HCT116 (cell line): ENCODE data around the gene RAB4B. TPM values are rescaled to one million over a fixed set of nuclear protein-coding genes. Genes with fewer than 3 reads are reported as not detected.

Experiments used
- total RNA-seq: library from RNA; stranded (reverse); gene quantifications from one replicate; pipeline ENCODE4 v1.2.1, GENCODE V29; 2021; ENCODE audit not compliant: unreplicated experiment

The RAB4B gene
- total RNA-seq, 1 experiment from 2014 or later, result 18.7 TPM

Other genes with a start within 250 kb of the RAB4B start
- 97.4 TPM for gene SHKBP1, start 201.4 kb upstream of the RAB4B start, total RNA-seq
- 310 TPM for gene LTBP4, start 176.9 kb upstream of the RAB4B start, total RNA-seq
- 41.7 TPM for gene NUMBL, start 87.6 kb upstream of the RAB4B start, total RNA-seq
- gene COQ8B, start 61.4 kb upstream of the RAB4B start, total RNA-seq, result 47.1 TPM
- 11.4 TPM for gene ITPKC, start 61.1 kb upstream of the RAB4B start, total RNA-seq
- 16.8 TPM for gene ACTMAP, start 27.8 kb upstream of the RAB4B start, total RNA-seq
- 170 TPM for gene SNRPA, start 27.0 kb upstream of the RAB4B start, total RNA-seq
- gene MIA, start 2.7 kb upstream of the RAB4B start, total RNA-seq, result 1.4 TPM
- gene EGLN2, start 20.9 kb downstream of the RAB4B start, total RNA-seq, result 58.6 TPM
- gene CYP2A6, start 72.2 kb downstream of the RAB4B start, total RNA-seq, result 0.57 TPM
- not detected for gene CYP2A7, start 104.0 kb downstream of the RAB4B start, total RNA-seq
- 0.74 TPM for gene CYP2B6, start 213.0 kb downstream of the RAB4B start, total RNA-seq